AG04449 (cell line): ENCODE results near the gene IER5.

Source experiments
- CTCF ChIA-PET: fragments of 350-600 bp; formaldehyde crosslinking; extraction: SDS; loops from one replicate; lab custom pipeline; 2021; ENCODE audit warnings: antibody characterized with exemption; lab: Yijun Ruan, JAX
- POLR2A ChIA-PET: fragments of 400-600, 350-600 bp; formaldehyde crosslinking; extraction: SDS; loops from one replicate; lab custom pipeline; 2020; ENCODE audit warnings: antibody characterized with exemption, inconsistent platforms; lab: Yijun Ruan, JAX
- DNase-seq: peaks from one replicate; pipeline ENCODE4 v3.0.0-alpha.2; 2010; ENCODE audit warnings: low read depth, low spot score
- H3K4me3 ChIP-seq: 2 replicates; pipeline ENCODE4 v1.5.1; 2011; ENCODE audit warnings: low read depth, mild to moderate bottlenecking, control low read depth, low read length
- TF ChIP-seq, protein P1 (sequence below): IDR thresholded peaks from one replicate; pipeline ENCODE4 v1.5.1; 2011; ENCODE audit warnings: mild to moderate bottlenecking, moderate library complexity, low read length, control low read depth, inconsistent platforms; ENCODE audit not compliant: insufficient read depth; ENCODE audit errors: missing control alignments

Gene IER5

DNA sequence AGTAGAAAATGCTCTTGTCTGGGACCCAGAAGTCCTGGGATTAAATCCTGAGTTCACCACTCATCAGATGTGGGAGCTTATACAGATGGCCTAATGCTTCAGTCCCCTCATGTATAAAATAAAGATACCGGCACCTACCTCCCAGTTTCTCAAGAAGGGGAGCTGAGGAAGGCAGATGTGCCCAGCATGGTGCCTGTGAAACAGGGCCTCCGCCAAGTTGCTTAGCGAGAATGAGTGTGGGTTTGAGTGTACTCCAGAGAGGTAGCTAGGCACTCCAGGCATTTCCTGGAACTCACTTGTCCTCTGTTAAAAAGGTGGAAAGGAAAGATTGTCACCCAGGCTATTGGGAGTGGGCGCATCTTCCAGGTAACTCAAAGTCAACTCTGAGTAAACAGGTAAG lies 37.8 kb downstream of the IER5 start:
- POLR2A ChIA-PET, result no interaction called here
- TF ChIP-seq, protein P1, sequence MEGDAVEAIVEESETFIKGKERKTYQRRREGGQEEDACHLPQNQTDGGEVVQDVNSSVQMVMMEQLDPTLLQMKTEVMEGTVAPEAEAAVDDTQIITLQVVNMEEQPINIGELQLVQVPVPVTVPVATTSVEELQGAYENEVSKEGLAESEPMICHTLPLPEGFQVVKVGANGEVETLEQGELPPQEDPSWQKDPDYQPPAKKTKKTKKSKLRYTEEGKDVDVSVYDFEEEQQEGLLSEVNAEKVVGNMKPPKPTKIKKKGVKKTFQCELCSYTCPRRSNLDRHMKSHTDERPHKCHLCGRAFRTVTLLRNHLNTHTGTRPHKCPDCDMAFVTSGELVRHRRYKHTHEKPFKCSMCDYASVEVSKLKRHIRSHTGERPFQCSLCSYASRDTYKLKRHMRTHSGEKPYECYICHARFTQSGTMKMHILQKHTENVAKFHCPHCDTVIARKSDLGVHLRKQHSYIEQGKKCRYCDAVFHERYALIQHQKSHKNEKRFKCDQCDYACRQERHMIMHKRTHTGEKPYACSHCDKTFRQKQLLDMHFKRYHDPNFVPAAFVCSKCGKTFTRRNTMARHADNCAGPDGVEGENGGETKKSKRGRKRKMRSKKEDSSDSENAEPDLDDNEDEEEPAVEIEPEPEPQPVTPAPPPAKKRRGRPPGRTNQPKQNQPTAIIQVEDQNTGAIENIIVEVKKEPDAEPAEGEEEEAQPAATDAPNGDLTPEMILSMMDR, result no peak
- no peak for DNase-seq
- H3K4me3 ChIP-seq, result no peak overlapping the region
- CTCF ChIA-PET, result interaction anchor here (1.7 to 3.3 kb wide), 3 partner anchors 9 to 19 kb away, joined by 5 to 16 read pairs (median 11); no protein-coding TSS in a partner anchor

DNA sequence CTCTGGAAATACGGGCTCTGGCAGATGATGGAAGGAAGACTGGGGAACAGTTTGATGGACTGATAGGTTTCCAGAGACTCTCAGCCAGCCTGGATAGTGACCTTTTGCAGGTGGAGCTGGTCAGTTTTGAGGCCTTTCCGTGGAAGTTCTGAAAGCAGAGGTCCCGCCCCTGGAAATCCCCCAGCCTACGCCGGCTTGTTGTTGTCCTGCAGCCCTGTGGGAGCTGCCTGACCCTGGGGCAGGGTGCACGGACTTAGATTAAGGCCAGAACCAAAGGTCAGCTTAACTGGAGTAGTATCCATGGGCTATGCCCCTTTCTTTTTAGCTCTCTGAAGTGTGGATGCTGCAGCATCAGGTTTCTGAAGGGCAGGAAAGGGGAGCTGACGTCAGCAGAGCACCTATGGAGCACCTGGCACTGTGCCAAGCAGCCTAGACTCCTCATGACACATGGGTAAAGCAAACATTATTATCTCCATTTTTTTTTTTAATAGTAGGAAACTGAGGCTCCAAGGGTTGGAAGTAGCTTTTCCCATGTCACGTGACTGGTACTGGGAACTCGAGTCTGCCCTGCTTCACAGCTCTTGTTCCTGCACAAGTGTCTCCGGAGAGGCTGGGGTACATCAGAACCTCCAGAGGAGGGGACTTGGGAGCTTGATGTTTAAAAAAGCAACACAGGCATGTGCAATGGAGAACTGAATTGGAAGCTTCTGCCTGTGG lies 38.5 kb downstream of the IER5 start:
- H3K4me3 ChIP-seq, result no peak overlapping the region
- TF ChIP-seq, protein P1, result no peak
- POLR2A ChIA-PET, result interaction anchor here (0.6 to 1.3 kb wide), 3 partner anchors 8 to 37 kb away, joined by 3 read pairs; no protein-coding TSS in a partner anchor
- no peak for DNase-seq
- CTCF ChIA-PET, result interaction anchor here (0.7 to 3.3 kb wide), 5 partner anchors 9 to 90 kb away, joined by 3 to 18 read pairs (median 11); no protein-coding TSS in a partner anchor

DNA sequence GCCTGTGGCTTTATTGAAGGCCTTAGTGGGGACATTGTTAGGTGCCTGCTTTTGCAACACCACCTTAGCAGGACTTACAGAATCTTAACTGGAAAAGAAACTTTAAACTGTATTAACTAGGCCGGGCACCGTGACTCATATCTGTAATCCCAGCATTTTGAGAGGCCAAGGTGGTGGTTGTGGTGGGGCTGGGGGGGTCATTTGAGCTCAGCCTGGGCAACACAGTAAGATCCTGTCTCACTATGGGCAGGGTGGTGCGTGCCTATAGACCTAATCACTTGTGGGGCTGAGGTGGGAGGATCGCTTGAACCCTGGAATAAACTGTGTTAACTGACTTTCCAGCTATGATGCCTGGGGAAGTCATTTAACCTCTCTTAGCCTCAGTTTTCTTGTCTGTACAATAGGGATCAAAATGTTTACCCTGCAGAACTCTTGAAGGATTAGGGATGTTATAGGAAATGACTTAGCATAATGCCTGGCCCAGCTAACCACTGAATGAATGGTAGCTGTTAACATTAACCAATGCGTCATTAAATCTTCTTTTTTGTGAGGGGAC lies 39.5 kb downstream of the IER5 start:
- H3K4me3 ChIP-seq, result no peak overlapping the region
- ChIA-PET POLR2A (interaction anchor here (0.7 to 1.5 kb wide), 4 partner anchors 23 to 39 kb away, joined by 3 to 4 read pairs (median 3); no protein-coding TSS in a partner anchor), CTCF (interaction anchor here (0.8 to 3.3 kb wide), 7 partner anchors 8 to 246 kb away, joined by 3 to 18 read pairs (median 5); no protein-coding TSS in a partner anchor)
- TF ChIP-seq, protein P1, result no peak
- DNase-seq, result no peak

DNA sequence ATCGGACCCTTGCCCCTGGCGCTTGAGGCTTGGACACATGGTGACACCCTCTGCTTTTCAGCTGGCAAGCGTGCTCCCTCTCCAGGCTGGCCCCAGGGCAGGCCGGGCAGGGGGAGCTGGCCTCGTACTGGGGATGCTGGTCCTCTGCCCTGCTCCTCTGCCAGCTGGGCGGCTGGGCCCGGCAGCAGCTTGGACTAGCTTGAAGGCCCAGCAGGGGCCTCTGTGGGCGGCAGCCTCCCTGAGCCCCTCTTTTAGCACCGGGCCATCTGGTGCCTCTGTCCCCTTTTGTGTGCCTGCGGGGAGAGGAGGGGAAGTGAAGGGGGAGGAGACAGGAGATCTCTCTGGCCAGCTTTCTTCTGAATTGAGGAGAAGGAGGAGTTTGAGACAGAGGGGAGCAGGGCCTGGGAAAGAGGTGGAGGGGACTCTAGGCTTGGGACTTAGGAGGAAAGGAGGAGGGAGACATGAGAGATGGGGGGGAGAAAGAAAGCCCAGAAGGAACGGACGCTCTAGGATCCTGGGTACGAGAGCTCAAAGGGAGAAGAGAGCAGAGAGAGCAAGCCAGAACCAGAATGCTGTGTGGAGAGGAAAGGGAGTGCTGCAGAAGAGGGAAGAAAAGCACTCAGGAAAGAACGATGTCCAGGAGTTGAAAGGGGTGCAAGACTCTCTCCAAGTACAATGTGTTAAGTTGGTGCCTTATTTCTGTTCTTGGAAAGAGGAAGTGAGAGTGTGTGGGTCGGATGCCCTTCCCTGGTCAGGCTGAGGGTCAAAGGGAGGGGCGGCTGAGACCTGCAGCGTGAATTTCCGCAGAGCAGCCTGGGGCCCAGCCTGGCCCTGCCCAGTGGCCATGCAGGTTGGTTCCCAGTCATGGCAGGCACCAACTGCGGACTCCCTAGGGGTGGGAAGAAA lies 40.3 kb downstream of the IER5 start:
- DNase-seq, result no peak
- ChIA-PET POLR2A (interaction anchor here (0.6 to 1.5 kb wide), 3 partner anchors 24 to 106 kb away, joined by 3 to 4 read pairs (median 3); no protein-coding TSS in a partner anchor), CTCF (interaction anchor here (1.1 to 3.3 kb wide), 4 partner anchors 12 to 247 kb away, joined by 3 to 18 read pairs (median 10); no protein-coding TSS in a partner anchor)
- no peak overlapping the region for H3K4me3 ChIP-seq
- TF ChIP-seq, protein P1, result no peak

DNA sequence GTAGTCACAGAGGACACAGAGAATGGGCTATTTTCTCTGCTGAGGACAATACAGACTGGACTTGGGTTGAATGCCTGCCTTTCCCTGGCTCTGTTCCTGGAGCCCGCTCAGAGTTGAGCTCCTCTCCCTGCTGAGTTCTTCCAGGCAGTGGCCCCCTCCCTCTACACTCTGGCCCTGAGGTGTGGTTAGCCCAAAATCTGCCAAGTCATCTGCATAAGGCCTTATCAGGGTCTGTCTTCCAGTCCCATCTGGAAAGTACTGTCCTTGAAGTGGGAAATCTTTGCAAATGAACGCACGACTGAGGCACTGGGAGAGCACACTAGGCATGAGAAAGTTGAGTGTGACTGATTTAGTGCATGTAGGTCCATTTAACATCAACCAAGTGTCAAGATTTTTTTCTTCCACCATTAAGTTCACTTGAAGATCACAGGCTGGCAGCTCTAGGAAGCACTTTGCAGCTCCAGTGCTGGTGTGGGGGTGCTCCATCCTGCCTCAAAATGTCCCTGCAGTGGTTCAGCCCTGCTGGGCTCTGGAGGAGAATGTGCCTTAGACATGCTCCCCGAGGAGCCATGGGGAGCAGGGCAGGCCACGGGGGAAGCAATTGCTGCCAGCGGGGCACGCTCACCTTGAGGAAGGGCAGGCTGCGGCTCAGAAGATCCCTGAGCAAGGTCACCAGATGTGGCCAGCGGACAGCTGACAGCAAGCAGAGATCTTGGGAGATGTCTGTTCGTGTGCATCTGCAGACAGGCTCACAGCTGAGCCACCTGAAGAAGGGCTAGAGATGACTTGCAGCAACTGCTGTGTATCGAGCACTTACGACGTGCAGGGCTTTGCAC lies 41.5 kb downstream of the IER5 start:
- TF ChIP-seq, protein P1, result no peak
- no peak overlapping the region for H3K4me3 ChIP-seq
- ChIA-PET POLR2A (interaction anchor here (0.6 kb wide), 1 partner anchor 41 kb away, joined by 6 read pairs; the partner anchor contains the start of gene IER5), CTCF (interaction anchor here (3.3 kb wide), 1 partner anchor 12 kb away, joined by 18 read pairs; no protein-coding TSS in a partner anchor)
- DNase-seq, result no peak
